ENCODE results near the gene HEPN1. TPM values are rescaled to one million over a fixed set of nuclear protein-coding genes. Genes with fewer than 3 reads are reported as not detected.

HEPN1 gene
- total and polyA plus RNA-seq, 9 of the 15 experiments (the other 6 are each of a cell fraction or from before 2014, with no cell fraction given), result not detected

DNA sequence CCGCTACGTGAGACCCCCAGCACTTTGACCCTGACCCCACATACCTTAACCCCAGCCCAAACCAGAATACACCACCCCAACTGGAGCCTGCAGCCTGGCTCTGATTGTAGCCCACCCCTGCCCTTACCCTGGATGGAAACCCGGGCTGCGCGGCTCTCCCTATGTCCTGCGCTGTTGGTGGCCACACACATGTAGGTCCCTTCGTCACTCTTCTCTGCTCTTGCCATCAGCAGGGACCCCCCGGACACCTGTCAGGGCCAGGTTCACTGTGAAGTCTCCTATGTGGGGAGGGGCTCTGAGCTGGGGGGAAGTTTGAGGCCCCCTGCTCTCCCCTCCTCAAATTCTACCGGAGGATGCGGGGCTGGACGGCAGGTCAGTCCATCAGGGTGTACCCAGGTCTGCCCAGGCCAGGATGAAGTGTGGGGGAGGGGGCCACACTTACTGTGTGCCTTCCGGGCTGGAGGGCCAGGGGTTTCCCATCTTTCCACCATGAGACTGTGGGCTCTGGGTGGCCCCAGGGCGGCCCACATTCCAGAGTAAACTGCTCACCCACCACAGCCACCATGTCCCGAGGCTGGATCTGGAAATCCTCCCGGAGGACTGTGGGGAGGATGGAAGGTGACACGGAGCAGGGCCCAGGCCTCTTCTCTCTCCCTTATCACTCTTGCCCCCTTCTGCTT lies 22.8 kb upstream of the HEPN1 start:
- in situ Hi-C loops (cut with MboI), result no loop called here
- FAIRE-seq, result no peak
- H4K20me1 ChIP-seq (replicated peaks; ENCODE audit: control insufficient read depth, insufficient read depth, low read length), result 0 out of 2 replicates have a peak, but pooled peaks cover 4% of the 10 kb centered on the region
- no TSS peak for BruUV-seq (replicated peaks)
- no peaks in the 10 kb centered on the region for H3K79me2 ChIP-seq (ENCODE audit: control insufficient read depth, insufficient read depth, low read length)
- H3K4me1 ChIP-seq (replicated peaks in 1 of 2; ENCODE audit: control insufficient read depth in 2 of 2, insufficient read depth in 2 of 2, low read length in 2 of 2), result no peaks in the 10 kb centered on the region
- DNase-seq (ENCODE audit: extremely low read depth in 1 of 4, low spot score in 3 of 4), result no peak
- ChIA-PET CTCF (ENCODE audit: low intra/inter-chr PET ratio) (no interaction called here), POLR2A (interaction anchor here (0.6 to 1.3 kb wide), 2 partner anchors 8 to 14 kb away, joined by 3 to 4 read pairs; no protein-coding TSS in a partner anchor)
- no peaks in the 10 kb centered on the region for H3K9me3 ChIP-seq (replicated peaks; ENCODE audit: control insufficient read depth, insufficient read depth, low read depth, low read length)
- no peak overlapping the region for H3K9ac ChIP-seq (ENCODE audit: insufficient read depth in 1 of 2, low read depth in 2 of 2, low read length in 2 of 2)
- no peak overlapping the region for H3K27ac ChIP-seq (ENCODE audit: extremely low read depth, low read depth, low read length)
- no peak for TF ChIP-seq ATF6 (CRISPR knock-in tag; IDR thresholded peaks at IDR 0.05)
- TF ChIP-seq PTBP1 (IDR thresholded peaks at IDR 0.05; ENCODE audit: low read depth, low read length), result no peak
- no peak for TF ChIP-seq HNRNPH1 (optimal IDR thresholded peaks at IDR 0.05; ENCODE audit: low read depth, low read length)
- TF ChIP-seq MCM7 (IDR thresholded peaks at IDR 0.05), result no peak
- TF ChIP-seq RBM14 (IDR thresholded peaks at IDR 0.05; ENCODE audit: borderline replicate concordance, insufficient read depth, low read depth, low read length), result no peak
- no peak for TF ChIP-seq ZNF780A (CRISPR knock-in tag; IDR thresholded peaks at IDR 0.05)
- no peak for TF ChIP-seq HMG20A (CRISPR knock-in tag; conservative IDR thresholded peaks at IDR 0.05)
- TF ChIP-seq CC2D1A (IDR thresholded peaks at IDR 0.05), result no peak
- TF ChIP-seq C11orf30 (IDR thresholded peaks at IDR 0.05; ENCODE audit: low read depth), result no peak
- no peak for TF ChIP-seq FOS (IDR thresholded peaks at IDR 0.05; ENCODE audit: extremely low read depth, insufficient read length)
- no peak for TF ChIP-seq ZNF41 (CRISPR knock-in tag; conservative IDR thresholded peaks at IDR 0.05)
- TF ChIP-seq GMEB1 (CRISPR knock-in tag; IDR thresholded peaks at IDR 0.05), result no peak
- no peak for TF ChIP-seq SRSF7 (optimal IDR thresholded peaks at IDR 0.05; ENCODE audit: low read depth, low read length)
- no peak for TF ChIP-seq GABPA (tag; conservative IDR thresholded peaks at IDR 0.05; ENCODE audit: low read depth)
- TF ChIP-seq KLF16 (IDR thresholded peaks at IDR 0.05), result no peak
- no peak for TF ChIP-seq FOXM1 (IDR thresholded peaks at IDR 0.05; ENCODE audit: low read depth)
- TF ChIP-seq FOXM1 (CRISPR knock-in tag; IDR thresholded peaks at IDR 0.05; ENCODE audit: low read depth), result no peak
- TF ChIP-seq ZNF830 (CRISPR knock-in tag; IDR thresholded peaks at IDR 0.05), result no peak
- TF ChIP-seq TRIM28 (IDR thresholded peaks at IDR 0.05), result no peak
- WGBS (ENCODE audit: insufficient coverage, low coverage, missing lambda C conversion rate), result 3% methylated on average over 14 of the region's 16 CpGs
- no peaks in the 10 kb centered on the region for H3K36me3 ChIP-seq (ENCODE audit: control insufficient read depth, insufficient read depth, low read length)
- intact Hi-C loops (cut with micrococcal nuclease), result no loop called here
- no peak overlapping the region for H3K4me3 ChIP-seq
- no peak for ATAC-seq
- H3K27me3 ChIP-seq (ENCODE audit: control insufficient read depth in 2 of 2, insufficient read depth in 2 of 2, low read length in 2 of 2), result peaks cover 14 to 64% of the 10 kb centered on the region in 2 experiments
- H3K9me1 ChIP-seq (ENCODE audit: control insufficient read depth, insufficient read depth, low read length), result peaks cover 2% of the 10 kb centered on the region
- no peak overlapping the region for H3K4me2 ChIP-seq (ENCODE audit: insufficient read depth, low read length)
- no peak overlapping the region for H2AFZ ChIP-seq (ENCODE audit: low read depth, low read length)

All from K562 (cell line).